ENCODE measurements around the gene DRC3. TPM values are rescaled to one million over a fixed set of nuclear protein-coding genes. Genes with fewer than 3 reads are reported as not detected.

Gene DRC3
- total and polyA plus RNA-seq, 2 donors (not counting 1 experiment from before 2014, with no cell fraction given), result 0.17 TPM; not detected in 1

DNA sequence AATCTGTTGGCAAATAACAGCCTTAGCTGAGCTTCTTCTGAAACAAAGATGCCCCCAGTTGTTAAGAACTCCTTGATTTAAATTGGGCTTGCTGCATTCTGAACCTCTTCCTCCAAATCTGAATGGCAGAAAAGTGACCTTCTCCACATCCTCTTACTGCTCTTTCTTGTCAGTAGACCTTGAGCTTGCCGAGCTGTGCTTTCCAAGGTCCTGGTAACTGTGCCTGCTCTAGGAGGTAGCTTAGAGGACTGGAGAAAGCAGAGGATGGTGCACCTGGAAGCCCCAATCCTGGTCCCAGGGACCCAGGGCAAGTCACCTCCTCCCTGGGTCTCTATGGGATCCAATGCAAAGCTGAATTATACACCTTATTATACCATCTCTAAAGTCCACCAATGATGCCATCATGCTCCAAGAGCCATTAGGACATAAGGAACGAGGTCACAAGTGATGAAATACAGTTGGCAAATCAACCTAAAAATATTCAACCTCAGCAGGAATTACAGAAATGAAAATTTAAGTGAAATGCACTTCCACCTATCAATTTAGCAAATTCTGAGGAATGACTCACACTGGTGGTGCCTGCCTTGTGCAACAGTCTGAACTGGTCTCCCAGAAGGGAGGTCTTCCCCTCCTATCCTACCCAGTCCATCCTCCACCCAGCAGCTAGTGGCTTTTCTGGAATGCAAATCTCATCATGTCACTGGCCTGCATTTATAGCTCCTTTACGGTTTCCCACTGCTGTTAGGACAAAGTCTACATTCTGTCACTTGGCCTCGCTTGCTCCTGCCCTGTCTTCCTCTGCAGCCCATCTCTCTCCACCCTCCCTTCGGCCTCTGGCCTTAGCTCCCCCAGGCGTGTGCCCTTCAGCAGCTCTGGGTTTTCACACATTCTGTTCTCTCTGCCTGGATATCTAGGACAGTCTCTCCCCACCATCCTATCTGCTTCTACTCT lies 37.1 kb upstream of the DRC3 start:
- TF ChIP-seq, protein P1, sequence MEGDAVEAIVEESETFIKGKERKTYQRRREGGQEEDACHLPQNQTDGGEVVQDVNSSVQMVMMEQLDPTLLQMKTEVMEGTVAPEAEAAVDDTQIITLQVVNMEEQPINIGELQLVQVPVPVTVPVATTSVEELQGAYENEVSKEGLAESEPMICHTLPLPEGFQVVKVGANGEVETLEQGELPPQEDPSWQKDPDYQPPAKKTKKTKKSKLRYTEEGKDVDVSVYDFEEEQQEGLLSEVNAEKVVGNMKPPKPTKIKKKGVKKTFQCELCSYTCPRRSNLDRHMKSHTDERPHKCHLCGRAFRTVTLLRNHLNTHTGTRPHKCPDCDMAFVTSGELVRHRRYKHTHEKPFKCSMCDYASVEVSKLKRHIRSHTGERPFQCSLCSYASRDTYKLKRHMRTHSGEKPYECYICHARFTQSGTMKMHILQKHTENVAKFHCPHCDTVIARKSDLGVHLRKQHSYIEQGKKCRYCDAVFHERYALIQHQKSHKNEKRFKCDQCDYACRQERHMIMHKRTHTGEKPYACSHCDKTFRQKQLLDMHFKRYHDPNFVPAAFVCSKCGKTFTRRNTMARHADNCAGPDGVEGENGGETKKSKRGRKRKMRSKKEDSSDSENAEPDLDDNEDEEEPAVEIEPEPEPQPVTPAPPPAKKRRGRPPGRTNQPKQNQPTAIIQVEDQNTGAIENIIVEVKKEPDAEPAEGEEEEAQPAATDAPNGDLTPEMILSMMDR (IDR thresholded peaks at IDR 0.05), result no peak
- no peak for TF ChIP-seq EZH2 (IDR thresholded peaks at IDR 0.05; ENCODE audit: borderline replicate concordance, insufficient read depth, low read depth, low read length, poor library complexity, severe bottlenecking)
- ATAC-seq (ENCODE audit: low read depth), result no peak

DNA sequence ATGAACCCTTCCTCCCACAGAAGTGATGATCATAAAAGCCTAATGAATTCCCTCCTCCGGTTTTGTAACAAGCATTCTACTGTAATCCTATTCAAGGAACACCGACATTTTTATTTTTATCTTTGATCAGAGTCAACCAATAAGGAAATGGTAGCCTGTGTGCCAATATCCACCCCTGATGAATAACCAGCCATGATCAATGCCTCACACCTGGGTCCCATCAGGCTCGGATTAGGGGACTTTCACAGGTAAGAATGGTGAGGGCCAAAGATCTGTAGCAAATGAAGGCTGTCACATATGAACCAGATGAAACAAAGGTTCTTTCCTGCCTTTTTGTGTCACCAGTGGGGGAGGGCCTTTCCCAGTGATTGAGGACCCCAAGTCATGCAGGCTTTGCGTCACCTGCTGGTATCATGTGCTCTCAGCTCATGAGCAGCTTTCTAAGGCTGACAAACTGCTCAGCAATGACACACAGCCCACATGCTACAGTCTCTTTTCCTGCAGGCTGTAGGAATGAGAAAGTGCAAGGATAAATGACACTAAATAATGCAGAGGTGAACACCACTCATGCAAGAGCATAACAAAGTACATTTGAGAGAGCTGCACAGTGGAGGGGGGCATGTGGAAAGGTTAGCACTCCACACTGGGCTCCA lies 35.3 kb upstream of the DRC3 start:
- POLR2A ChIA-PET, result no interaction called here
- peaks cover 8% of the 10 kb centered on the region for H3K4me1 Mint-ChIP-seq

More for the DNA sequence above, 37.1 kb upstream of the DRC3 start:
- Mint-ChIP-seq H3K9me3 (ENCODE audit: insufficient read depth) (no peaks in the 10 kb centered on the region), H3K27me3 (no peaks in the 10 kb centered on the region), H3K4me1 (peaks cover 8% of the 10 kb centered on the region), H3K27ac (no peak overlapping the region), H3K4me3 (no peak overlapping the region)
- Histone ChIP-seq H3K79me2 (ENCODE audit: control insufficient read depth, insufficient read depth, low read length) (peaks cover 17% of the 10 kb centered on the region), H3K27me3 (replicated peaks in 1 of 4; ENCODE audit: control extremely low read depth in 1 of 4, control insufficient read depth in 3 of 4, insufficient read depth in 4 of 4, low read length in 3 of 4) (no peaks in the 10 kb centered on the region), H3K9ac (ENCODE audit: low read length) (no peak overlapping the region), H3K9me3 (ENCODE audit: control extremely low read depth in 1 of 3, control insufficient read depth in 2 of 3, insufficient read depth in 1 of 3, low read length in 2 of 3) (no peaks in the 10 kb centered on the region), H4K20me1 (ENCODE audit: control insufficient read depth, insufficient read depth, low read length, poor library complexity, severe bottlenecking) (peaks cover 18% of the 10 kb centered on the region), H2AFZ (ENCODE audit: insufficient read depth, low read depth, low read length, poor library complexity, severe bottlenecking) (no peak overlapping the region), H3K27ac (ENCODE audit: low read length in 2 of 2) (no peak overlapping the region), H3K36me3 (replicated peaks in 1 of 2; ENCODE audit: control extremely low read depth in 1 of 2, control insufficient read depth in 1 of 2, extremely low read depth in 1 of 2, insufficient read depth in 2 of 2, low read length in 1 of 2) (no peaks in the 10 kb centered on the region), H3K4me1 (ENCODE audit: control insufficient read depth in 2 of 2, insufficient read depth in 2 of 2, low read length in 2 of 2) (no peaks in the 10 kb centered on the region), H3K4me2 (replicated peaks; ENCODE audit: low read depth, low read length, poor library complexity, severe bottlenecking) (no peak overlapping the region), H3K4me3 (ENCODE audit: control extremely low read depth in 1 of 5, extremely low read depth in 1 of 5, insufficient read depth in 1 of 5, low read depth in 2 of 5, low read length in 4 of 5) (no peak overlapping the region)
- POLR2A ChIA-PET, result no interaction called here
- no peak for DNase-seq
- WGBS (ENCODE audit: insufficient coverage), result 81% methylated on average over 6 of the region's 6 CpGs
- CTCF ChIA-PET, result no interaction called here
- intact Hi-C loops (cut with micrococcal nuclease), result no loop called here

More for the DNA sequence above, 35.3 kb upstream of the DRC3 start:
- peaks cover 29% of the 10 kb centered on the region for H3K79me2 ChIP-seq (ENCODE audit: control insufficient read depth, insufficient read depth, low read length)
- intact Hi-C loops (cut with micrococcal nuclease), result no loop called here
- no peaks in the 10 kb centered on the region for H3K9me3 Mint-ChIP-seq (ENCODE audit: insufficient read depth)
- H3K4me2 ChIP-seq (replicated peaks; ENCODE audit: low read depth, low read length, poor library complexity, severe bottlenecking), result no peak overlapping the region
- DNase-seq (no peak), ATAC-seq (ENCODE audit: low read depth) (no peak)
- peaks cover 11% of the 10 kb centered on the region for H4K20me1 ChIP-seq (ENCODE audit: control insufficient read depth, insufficient read depth, low read length, poor library complexity, severe bottlenecking)
- H3K9me3 ChIP-seq (ENCODE audit: control extremely low read depth in 1 of 3, control insufficient read depth in 2 of 3, insufficient read depth in 1 of 3, low read length in 2 of 3), result no peaks in the 10 kb centered on the region
- H2AFZ ChIP-seq (ENCODE audit: insufficient read depth, low read depth, low read length, poor library complexity, severe bottlenecking), result no peak overlapping the region
- no peaks in the 10 kb centered on the region for H3K36me3 ChIP-seq (replicated peaks in 1 of 2; ENCODE audit: control extremely low read depth in 1 of 2, control insufficient read depth in 1 of 2, extremely low read depth in 1 of 2, insufficient read depth in 2 of 2, low read length in 1 of 2)
- no peak overlapping the region for H3K4me3 Mint-ChIP-seq
- TF ChIP-seq, protein P1 (IDR thresholded peaks at IDR 0.05), result no peak
- no peak overlapping the region for H3K4me3 ChIP-seq (ENCODE audit: control extremely low read depth in 1 of 5, extremely low read depth in 1 of 5, insufficient read depth in 1 of 5, low read depth in 2 of 5, low read length in 4 of 5)
- CTCF ChIA-PET, result no interaction called here
- H3K9ac ChIP-seq (ENCODE audit: low read length), result no peak overlapping the region
- H3K27me3 Mint-ChIP-seq, result no peaks in the 10 kb centered on the region
- H3K27ac Mint-ChIP-seq, result no peak overlapping the region
- H3K27ac ChIP-seq (ENCODE audit: low read length in 2 of 2), result no peak overlapping the region
- no peaks in the 10 kb centered on the region for H3K4me1 ChIP-seq (ENCODE audit: control insufficient read depth in 2 of 2, insufficient read depth in 2 of 2, low read length in 2 of 2)
- H3K27me3 ChIP-seq (replicated peaks in 1 of 4; ENCODE audit: control extremely low read depth in 1 of 4, control insufficient read depth in 3 of 4, insufficient read depth in 4 of 4, low read length in 3 of 4), result no peaks in the 10 kb centered on the region
- WGBS (ENCODE audit: insufficient coverage), result 100% methylated on average over 1 of the region's 4 CpGs

Measured in B cell (primary cell).